C1 segment of cervical spinal cord (tissue), 14 donors: ENCODE data around the gene TRIO.
A peak's percentile ranks its signal among the peaks of the same experiment; 100 is the strongest.
"Not testable (repeated sequence)": the region's sequence is repeated elsewhere in the genome, so short reads cannot be mapped to it uniquely, and the experiment has no call there.

ENCODE experiments used
- DNase-seq, 14 donors: peaks; one replicate each; lab custom pipeline; 2025; lab: John Stamatoyannopoulos, UW

Gene TRIO

DNA sequence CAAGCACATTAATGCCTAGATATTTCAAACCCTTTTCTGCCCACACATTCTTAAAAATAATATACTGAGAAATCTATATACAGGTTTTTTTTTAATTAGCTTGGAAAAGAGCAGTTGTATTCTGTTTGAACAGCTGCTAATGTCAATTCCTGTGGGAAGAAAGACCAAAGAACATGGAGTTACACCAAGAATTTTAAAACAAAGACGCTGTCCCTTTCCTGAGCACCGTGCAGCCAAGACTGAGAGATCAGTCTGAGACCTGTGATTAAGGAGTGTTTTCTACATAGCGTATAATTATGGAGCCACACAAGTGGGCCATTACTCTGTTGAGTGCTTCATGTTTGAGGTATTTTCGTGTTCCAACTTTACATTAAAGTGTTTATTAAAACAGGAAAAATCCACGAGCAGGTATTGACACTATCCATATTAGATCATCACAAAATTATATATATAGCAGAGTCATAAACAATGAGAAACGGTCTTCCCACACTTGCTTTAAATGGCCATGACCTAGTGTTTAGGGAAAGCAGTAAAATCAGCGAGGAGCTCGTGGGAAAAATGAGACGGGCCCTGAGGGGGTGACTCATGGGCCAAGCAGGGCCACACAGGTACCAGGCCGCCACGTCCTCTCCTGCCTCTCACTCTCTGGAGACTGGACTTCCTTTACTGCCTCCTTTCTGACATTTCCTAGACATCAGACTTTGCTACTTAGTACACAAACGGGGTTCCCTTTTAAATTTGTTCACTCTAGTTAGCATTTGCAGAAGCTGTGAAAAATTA is 285.4 kb downstream of the TRIO start:
- DNase-seq, result no peak

DNA sequence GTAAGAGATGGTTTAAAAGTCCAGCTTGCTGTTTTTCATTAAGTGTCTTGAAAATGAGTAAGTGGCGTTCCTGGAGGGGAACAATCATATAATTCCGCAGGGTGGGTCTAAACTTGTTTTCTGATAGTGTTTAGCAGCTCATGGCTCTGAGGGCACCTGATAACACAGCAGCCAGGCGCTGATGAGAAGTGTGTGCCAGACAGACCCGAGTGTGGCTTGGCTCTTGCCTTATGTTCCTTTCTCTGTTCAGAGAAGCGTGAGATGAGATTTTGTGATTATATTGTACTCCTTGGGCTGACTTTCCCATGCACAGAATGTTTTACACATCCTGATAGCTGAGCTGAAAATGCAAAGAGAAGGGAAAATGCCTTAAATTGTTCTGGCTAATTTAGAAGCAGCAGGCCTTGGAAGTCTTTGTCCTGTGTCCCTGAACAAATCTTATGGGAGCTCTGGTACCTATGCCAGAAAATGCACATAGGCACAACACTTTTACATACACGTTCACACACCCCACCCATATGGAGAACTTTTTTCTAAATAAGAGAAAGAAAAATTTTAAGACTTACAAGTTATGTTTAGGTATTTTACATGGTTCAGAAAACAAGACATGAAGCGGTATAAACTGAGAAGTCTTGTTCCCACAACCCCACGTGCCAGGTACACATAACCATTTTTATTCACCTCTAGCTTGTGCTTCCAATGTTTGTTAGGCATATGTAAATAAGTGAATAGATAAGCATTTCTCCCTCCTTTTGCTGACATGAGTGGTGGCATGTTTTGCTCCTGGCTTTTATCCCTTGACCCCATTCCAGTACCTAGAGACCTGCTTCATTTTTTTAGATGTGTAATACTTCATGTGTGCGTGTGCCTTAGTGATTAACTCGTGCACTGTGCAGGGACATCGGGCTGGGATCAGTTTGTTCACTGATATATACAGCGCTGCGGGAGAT is 286.2 kb downstream of the TRIO start:
- DNase-seq, result peak in 1 of 14 donors; percentile 85

DNA sequence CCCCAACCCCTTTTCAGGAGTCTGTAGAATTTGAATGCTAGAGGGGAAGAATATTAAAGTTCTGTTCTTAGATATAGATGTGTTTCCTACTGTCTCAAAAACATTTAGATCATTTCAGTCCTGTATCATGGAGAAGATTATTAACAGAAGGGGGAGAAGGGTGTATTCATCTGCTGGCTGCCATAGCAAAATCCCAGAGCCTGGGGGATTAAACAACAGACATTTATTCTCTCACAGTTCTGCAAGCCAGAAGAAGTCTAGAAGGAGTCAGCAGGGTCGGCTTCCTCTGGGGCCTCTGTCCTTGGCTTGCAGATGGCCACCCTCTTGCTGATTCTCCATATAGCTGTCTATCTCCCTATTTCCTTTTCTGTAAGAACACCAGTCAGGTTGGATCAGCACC is 288.4 kb downstream of the TRIO start:
- DNase-seq, result no peak

DNA sequence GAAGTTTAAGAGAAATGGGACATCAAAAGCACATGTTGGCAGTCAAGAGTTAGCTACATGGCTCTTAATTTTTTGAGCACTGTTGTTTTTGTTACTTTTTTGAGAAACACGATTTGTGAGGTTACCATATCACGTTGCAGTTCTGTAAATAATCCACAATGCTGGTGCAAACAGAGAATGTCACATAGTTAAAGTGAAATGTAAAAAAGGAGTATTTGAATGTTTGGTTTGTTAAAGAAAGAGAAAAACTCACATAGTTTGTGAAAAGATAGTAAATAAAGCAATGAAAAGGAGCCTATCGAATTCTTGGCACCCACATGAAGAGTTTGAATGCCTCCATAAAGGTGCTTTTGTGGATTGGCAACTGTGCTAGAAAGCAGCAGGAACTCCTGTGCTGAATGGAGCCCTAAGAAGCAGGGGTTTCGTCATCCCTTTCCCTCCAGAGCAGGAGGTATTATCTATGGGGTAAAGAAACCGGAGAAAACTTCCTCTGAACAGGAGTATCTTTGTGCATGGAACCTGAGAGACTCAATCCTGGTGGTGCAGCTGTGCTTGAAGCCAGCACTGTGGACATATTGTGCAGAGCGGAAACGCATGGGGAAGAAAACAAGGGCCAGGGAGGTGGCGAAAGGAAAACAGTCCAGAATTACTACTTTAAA is 289.9 kb downstream of the TRIO start:
- no peak for DNase-seq

DNA sequence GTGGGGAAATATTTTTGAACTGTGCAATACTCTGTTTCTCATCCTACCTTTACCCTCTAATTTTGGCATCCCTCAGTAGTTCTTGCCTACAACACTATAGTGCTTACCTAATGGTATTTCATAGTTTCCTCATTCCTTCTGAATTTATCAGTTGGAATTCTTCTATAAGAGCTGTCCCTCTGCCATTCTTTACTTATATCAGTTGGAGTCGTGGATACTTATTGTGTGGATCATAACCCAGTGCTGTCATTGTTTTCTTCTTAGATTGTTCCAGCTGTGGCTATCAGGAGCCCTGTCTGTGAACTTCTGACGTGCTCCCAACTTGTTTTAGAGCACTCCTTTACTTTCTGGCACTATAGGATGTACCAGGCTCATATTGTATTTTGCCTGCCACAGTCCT is 292.3 kb downstream of the TRIO start:
- DNase-seq, result no peak

DNA sequence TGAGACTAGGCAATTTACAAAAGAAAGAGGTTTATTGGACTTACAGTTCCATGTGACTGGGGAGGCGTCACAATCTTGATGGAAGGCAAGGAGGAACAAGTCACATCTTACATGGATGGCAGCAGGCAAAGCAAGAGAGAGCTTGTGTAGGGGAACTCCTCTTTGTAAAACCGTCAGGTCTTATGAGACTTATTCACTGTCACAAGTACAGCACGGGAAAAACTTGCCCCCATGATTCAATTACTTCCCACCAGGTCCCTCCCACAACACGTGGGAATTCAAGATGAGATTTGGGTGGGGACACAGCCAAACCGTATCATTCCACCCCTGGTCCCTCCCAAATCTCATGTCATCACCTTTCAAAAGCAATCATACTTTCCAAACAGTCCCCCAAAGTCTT is 293.0 kb downstream of the TRIO start:
- not testable (repeated sequence) for DNase-seq

DNA sequence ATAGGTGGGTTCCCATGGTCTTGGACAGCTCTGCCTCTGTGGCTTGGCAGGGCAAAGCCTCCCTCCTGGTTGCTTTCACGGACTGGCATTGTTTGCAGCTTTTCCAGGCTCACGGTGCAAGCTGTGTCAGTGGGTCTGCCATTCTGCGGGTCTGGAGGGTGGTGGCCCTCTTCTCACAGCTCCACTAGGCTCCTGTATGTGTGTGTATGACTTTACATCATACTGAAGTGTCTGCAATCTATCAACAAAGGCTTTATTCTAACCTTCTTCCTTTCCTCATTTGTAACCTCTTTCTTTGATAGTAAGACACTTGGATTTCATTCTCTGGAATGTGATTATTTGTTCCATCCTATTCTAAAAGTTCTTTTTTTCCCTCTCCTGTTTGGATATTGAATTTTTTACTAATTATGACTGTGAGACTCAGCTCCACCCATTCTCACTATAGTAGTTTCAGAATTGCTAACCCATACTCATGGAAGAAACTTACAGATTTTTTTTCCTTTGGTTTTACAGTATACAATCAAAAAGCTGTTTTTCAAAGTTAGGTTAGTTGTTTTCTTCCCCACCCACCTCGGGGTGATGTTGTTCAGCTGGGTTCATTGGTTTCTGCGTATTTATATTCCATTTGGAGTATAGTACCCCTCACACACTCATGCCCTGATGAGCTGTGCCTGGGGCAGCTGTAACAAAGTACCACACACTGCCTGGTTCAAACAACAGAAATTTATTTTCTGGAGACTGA is 293.8 kb downstream of the TRIO start:
- no peak for DNase-seq

DNA sequence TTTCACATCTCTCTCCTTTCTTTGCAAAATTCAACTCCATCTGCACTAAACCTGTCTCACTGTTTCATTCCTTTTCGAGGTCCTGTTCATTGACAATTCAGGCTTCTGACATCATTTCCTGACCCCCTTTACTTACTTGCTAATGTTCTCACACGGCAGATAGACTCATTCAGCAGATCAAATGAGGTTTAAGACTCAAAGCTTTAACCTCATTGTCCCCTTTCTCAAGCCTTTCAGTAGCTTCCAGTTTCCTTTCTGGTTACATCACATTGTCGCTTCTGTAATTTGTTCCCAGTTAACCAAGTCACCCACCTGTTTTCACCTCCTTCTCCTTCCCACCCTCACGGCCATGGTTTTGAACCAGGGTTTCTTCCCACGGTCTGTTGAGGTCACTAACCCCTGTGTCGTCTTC is 295.1 kb downstream of the TRIO start:
- DNase-seq, result no peak

DNA sequence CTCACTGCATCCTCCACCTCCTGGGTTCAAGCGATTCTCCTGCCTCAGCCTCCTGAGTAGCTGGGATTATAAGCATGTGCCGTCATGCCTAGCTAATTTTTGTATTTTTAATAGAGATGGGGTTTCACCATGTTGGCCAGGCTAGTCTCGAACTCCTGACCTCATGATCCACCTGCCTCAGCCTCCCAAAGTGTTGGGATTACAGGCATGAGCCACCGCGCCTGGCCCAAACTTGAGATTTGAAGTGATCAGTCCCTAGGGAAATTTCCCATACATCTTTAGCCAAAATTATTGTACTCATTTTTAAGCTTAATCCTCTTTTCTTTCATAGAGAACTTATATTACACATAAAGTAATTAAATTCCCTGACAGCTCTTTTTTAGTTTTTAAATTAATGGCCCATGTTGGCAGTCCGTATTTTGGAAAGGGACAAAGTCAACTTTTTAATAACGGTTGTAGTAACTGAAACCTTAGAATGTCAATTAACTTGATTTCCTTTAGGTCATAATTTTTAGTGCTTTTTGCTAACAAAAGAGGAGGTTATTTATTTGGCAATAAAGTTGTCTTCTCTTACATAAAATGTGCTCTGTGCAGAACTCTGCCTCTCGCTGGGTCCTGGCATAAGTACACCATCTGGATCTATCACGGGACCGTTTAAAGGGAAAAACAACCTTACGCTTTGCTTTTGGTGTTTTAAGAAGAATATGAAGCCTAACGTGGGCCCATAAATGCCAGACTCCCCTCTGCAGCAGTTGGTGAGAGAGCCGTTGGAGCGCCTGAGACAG is 296.1 kb downstream of the TRIO start:
- DNase-seq, result no peak

DNA sequence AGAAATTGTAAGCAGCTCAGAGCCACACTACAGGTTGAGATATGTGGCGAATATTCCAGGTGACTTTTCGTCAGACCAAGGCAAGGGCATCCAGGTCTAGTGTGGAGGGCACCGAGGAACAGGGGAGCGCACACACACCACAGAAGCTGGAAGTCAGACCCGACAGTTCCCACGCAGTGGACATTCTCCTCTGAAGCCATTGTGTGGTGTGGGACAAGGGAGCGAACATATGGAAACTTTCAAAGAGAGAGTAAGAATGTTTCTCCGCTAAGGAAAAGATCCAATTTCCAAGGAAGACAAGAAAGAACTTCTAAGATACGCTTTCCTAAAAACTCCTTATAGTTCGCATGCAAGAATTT is 297.1 kb downstream of the TRIO start:
- no peak for DNase-seq

DNA sequence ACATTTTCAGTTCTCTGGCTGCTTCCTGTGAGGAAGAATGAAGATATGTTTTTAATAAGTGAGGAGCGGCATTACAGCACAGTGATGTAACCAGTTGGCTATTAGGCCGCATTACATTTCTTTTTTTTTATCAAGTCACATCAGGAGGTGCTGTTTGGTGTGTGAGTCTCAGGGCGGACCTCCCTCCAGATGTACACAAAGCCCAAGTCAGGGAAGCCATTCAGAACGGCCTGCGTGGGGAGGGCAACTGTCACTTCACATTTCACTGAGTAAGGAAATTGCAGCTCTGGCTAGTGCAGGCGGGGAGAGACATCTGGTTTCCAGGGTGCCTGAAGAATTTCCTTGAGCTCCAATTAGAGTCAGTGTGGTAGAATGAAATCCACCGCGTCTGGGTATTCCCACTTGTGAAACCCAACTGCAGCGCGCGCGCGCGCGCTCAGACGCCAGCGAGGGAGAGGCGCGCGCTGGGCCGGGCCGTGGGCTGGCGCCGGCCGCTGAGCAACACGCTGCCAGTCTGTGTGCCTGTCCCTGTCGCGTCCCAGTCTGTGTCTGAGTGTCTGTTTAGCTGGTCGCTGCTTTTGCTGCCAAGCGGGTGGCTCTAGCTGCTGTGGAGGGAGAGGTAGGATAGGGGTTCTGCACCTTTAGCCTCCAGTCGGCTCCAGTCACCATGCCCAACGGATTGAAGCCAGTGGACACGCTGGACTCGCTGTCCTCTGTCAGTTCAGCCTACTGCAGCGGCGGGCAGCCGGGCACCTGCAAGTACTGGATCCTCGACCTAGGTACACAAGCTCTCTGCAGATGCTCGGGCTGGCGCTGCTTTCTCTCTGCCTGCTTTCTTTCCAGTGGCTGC is 297.7 kb downstream of the TRIO start:
- DNase-seq, result peak in 10 of 14 donors; percentile 16 to 68 (median 40)

DNA sequence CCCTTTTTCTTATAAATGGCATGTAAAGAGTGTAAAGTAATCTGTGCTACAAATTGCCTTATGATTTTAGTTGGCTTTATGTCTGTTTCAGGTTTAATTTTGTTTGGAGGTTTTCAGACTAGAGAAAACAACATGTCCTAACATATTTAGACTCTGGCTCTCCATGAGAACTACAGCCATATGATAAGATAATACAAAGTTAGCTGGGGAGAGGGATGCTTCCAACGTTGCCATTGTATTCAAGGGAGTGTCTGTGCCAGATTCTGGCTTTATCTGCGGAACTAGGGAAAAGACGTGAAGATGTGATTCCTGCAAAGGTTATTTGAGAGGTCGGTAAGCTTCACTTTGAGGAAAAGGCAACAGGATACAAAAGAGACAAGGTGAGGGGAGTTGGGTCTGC is 298.5 kb downstream of the TRIO start:
- no peak for DNase-seq

DNA sequence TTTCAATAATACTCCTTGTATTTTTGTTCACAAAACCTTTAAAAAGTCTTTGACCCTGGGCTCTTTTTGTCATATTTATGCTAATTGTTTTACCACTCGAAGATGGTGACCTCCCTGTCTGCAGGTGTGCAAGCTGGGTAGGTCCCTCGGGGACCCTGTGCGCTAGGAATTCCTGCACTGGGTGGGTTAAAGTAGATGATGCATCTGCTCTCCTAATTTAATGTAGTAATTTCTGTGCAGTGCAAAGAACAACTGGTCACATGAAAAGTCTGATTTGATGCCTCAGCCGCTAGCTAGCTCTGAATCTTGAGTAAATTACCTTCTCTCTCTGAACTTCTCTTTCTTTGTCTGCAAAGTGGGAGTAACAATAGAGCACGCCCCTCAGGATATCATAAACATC is 299.4 kb downstream of the TRIO start:
- no peak for DNase-seq

DNA sequence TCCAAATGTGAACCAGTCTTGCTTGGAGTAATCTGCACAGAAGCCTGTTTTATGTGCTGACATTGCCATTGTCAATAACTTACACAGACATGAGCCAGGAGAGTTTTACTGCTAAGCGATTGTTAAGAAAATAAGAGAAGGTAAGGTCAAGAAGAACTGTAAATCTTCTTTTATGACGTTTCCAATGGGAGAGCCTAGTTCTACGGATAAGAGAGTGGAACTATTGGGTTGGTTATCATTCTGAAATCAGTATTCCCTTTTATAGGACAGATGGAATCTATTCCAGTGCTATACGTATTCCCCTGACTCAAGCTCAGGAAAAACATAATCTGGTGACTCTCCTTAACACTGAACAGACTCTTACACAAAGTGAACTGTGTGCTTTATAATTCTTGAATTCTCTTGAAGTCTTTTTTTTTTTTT is 300.5 kb downstream of the TRIO start:
- no peak for DNase-seq

DNA sequence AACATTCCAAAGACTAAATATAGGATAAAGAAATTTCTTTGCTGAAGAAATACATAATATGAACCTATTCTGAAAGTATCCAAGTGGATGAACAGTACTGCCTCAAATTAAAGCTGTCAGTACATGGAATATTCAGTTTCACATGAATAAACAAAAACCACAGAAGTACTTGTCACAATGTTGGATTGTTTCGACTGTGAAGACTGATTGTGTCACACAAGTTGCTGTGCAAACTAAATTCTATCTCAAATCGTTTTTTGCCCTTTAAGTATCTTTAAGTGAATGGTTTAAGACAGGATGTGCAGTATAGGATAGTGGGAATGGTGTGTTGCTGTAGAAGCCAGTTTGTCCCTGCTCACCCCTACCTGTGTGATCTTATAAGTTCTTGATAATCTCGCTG is 301.0 kb downstream of the TRIO start:
- DNase-seq, result no peak

DNA sequence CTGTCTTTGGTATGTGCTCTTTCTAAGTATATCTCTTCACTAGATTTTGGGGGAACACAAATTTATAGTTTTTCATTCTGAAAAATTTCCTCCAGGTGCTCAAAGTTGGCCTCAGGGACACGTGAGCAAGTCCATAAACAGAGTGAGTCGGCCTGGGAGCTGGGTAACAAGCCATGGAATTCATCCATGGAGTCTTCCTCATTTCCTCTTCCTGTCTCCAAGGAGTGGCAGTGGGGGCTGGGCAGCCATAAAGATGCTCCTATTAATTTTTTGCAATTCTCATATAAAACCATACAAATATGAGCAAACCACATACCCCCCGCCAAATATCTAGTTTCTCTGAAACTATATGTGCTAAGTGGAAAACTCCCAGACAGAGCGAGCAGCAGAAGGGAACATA is 301.9 kb downstream of the TRIO start:
- no peak for DNase-seq

DNA sequence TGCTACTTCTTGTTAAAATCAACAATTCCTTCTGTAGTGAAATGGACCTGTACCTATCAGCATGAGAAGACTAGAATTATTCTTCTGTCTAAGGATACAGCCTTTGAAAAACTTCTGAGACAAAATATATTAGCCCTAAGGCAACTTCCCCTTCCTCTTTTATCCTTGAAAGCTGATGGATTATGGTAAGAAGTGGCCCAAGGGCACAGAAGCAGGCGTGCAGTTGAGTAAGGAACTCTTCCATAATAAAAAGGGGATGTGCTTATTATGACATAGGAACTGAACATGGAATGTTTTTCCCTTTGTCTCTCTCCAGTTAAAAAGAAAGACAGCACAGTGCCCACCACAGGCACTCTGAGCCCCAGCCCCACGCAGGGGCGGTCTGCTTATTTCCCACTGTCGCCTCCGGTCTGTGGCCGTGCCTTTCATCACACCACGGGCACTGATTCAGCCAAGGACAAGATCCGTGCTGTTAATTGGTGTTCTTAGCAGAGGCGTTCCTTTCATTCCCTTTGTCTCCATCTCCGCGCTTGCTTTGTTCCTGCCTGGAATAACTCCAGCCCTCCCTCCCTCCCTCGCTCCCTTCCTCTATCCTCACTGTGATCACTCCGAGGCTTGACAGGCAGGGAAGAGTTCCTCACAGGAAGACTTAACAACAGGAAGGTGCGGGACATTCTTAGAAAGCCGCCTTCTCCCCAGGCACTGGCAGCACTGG is 302.6 kb downstream of the TRIO start:
- DNase-seq, result peak in 2 of 14 donors; percentile 15 to 18

DNA sequence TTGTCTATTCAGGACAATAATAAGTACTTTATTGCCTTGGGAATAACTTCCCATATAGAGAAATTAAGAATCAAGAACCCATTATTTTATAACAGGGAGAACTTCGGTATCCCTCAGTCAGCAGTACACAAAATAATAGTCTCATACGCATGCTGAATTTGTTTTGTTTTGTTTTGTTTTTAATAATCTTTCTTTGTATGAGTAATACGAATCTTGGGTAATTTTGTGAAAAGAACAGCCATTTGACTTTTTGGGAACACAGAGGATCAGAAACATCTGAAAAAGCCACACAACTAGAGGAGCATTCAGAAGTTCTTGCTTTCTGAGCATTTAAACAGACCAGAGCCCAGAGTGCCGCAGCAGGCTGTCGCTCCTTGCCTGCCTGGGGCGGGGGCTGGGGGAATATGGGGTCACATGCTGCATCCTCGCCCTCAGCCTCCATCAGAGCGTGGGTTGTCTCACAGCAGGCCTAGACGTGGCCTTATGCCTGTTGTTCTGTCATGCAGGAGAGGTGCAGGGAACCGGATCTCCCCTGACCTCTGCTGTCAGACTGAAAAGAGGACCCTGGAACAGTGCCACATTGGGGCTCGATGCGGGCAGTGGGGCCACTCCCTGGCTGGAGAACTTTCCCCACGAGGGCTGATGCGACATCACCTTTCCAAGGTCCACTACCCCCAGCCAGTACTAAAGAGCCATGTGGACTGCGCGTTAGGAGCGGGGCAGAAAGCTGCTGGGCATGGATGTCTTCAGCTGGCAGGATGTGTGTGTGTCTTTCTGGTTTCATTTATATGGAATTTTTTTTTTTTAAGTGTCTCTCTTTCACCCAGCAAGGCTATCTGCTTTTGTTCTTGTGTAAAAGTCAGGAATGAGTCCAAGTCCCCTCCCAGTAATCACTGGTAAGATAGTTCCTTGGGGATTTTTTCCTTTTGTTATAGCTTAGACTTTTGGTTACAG is 305.1 kb downstream of the TRIO start:
- DNase-seq, result no peak
